Sigmoid colon (tissue), 7 donors: ENCODE results near the gene HSPB2. TPM values are rescaled to one million over a fixed set of nuclear protein-coding genes. Genes with fewer than 3 reads are reported as not detected.
A peak's percentile ranks its signal among the peaks of the same experiment; 100 is the strongest.

ENCODE experiments used
- DNase-seq: peaks from one replicate; pipeline ENCODE4 v3.0.0-alpha.2; 2019
- H3K27ac ChIP-seq, 4 donors: fragments of 200-600 bp; sonication (generic); one replicate each; pipeline ENCODE4 v1.5.1; 2016 to 2019; ENCODE audit warnings: mild to moderate bottlenecking in 1 of 4
- H3K27me3 ChIP-seq, 3 donors: fragments of 200-600 bp; sonication (generic); one replicate each; pipeline ENCODE4 v1.5.1; 2019; ENCODE audit warnings: mild to moderate bottlenecking in 1 of 3
- H3K36me3 ChIP-seq, 4 donors: fragments of 200-600 bp; sonication (generic); one replicate each; pipeline ENCODE4 v1.5.1; 2016 to 2019
- H3K4me1 ChIP-seq, 4 donors: fragments of 200-600 bp; sonication (generic); one replicate each; pipeline ENCODE4 v1.5.1; 2017 to 2019
- H3K4me3 ChIP-seq, 4 donors: fragments of 200-600 bp; sonication (generic); one replicate each; pipeline ENCODE4 v1.5.1; 2017 to 2019; ENCODE audit warnings: mild to moderate bottlenecking in 2 of 4, moderate library complexity in 1 of 4
- H3K9me3 ChIP-seq, 4 donors: fragments of 200-600 bp in 3 of 4; sonication (generic) in 3 of 4; one replicate each; pipeline versions ENCODE4 v1.5.1 to v1.6.1; 2013 to 2019
- CTCF ChIP-seq, 4 experiments: fragments of 450-650 bp in 3 of 4; fragments of 200-600 bp in 1 of 4; IDR thresholded peaks; one replicate each; pipeline ENCODE4 v1.5.1; 2016 to 2019; ENCODE audit warnings: antibody characterized with exemption in 4 of 4, mild to moderate bottlenecking in 3 of 4, moderate library complexity in 2 of 4
- EP300 ChIP-seq, 4 donors: sonication (generic); formaldehyde crosslinking; IDR thresholded peaks; one replicate each; pipeline ENCODE4 v1.6.1; 2017; ENCODE audit warnings: antibody characterized with exemption in 4 of 4
- POLR2A ChIP-seq, 2 donors: fragments of 450-650 bp; IDR thresholded peaks; one replicate each; pipeline ENCODE4 v1.6.1; 2016; ENCODE audit warnings: antibody characterized with exemption in 2 of 2, mild to moderate bottlenecking in 2 of 2, moderate library complexity in 2 of 2
- POLR2AphosphoS5 ChIP-seq, 4 donors: sonication (generic); formaldehyde crosslinking; IDR thresholded peaks; one replicate each; pipeline ENCODE4 v1.6.1; 2017; ENCODE audit warnings: antibody characterized with exemption in 4 of 4
- WGBS, 2 donors: extraction: QIAGEN DNeasy Blood & Tissue Kit; methylation state at CpG; one replicate each; pipeline ENCODE4 v1.1.7; 2013; 5-methylcytosine and 5-hydroxymethylcytosine counted together
- intact Hi-C: fragments of 100-400 bp; cut with DNase I; formaldehyde crosslinking; loops from one replicate; pipeline ENCODE4 v1.15.1; 2023
- polyA plus RNA-seq, 3 donors: library from polyadenylated mRNA; stranded (reverse); fragments of 200-250 nt; gene quantifications; one replicate each; pipeline ENCODE4 v1.2.3, GENCODE V29; 2013
- total RNA-seq, 4 donors: library from RNA; depleted of rRNA; stranded (reverse); fragments of >200 nt; gene quantifications; one replicate each; pipeline ENCODE4 v1.1.0, GENCODE V29; 2016
- donor health status: healthy with polysubstance abuse.
- donor health status: Bipolar disorder and iron deficiency.
- donor health status: healthy.

Gene HSPB2
- total and polyA plus RNA-seq, 7 donors: 0.69 to 11.4 (median 2.2) TPM; not detected in 1

- Histone ChIP-seq H3K27ac (peak overlapping the region; percentile 72 to 89 (median 85)), H3K4me1 (peaks cover 0 to 54% (median 48%) of the 10 kb centered on the region in 4 donors), H3K4me3 (peak overlapping the region; percentile 42 to 86 (median 78)), H3K27me3 (no peaks in the 10 kb centered on the region), H3K36me3 (no peaks in the 10 kb centered on the region), H3K9me3 (no peaks in the 10 kb centered on the region)
- intact Hi-C loops: loop anchor here (2.0 kb wide), 2 partner anchors 39 to 59 kb away; partner anchors contain the start of genes CFAP68 and FDXACB1
- TF ChIP-seq POLR2A (IDR thresholded peaks at IDR 0.05) (no peak), POLR2AphosphoS5 (IDR thresholded peaks at IDR 0.05) (no peak), EP300 (IDR thresholded peaks at IDR 0.05) (no peak), CTCF (IDR thresholded peaks at IDR 0.05) (no peak)
- WGBS, 2 donors: 73% methylated on average over 7 of the region's 7 CpGs
- DNase-seq: no peak
Observed at GRCh38 chr11:111937844-111938243, 25.3 kb downstream of the HSPB2 start.

- TF ChIP-seq EP300 (IDR thresholded peaks at IDR 0.05): no peak
- TF ChIP-seq POLR2A (IDR thresholded peaks at IDR 0.05): no peak
- TF ChIP-seq POLR2AphosphoS5 (IDR thresholded peaks at IDR 0.05): peak in 2 of 4 donors; percentile 17 to 26
- no peaks in the 10 kb centered on the region for H3K36me3 ChIP-seq
- H3K27ac ChIP-seq: peak overlapping the region; percentile 72 to 89 (median 85)
- no peaks in the 10 kb centered on the region for H3K9me3 ChIP-seq
- WGBS, 2 donors: 32 to 53% methylated on average over 7 of the region's 7 CpGs
- intact Hi-C loops: no loop called here
- peaks cover 0 to 54% (median 48%) of the 10 kb centered on the region in 4 donors for H3K4me1 ChIP-seq
- H3K27me3 ChIP-seq: no peaks in the 10 kb centered on the region
- H3K4me3 ChIP-seq: peak overlapping the region in 2 of 4 donors; percentile 8 to 13
- DNase-seq: no peak
Observed at GRCh38 chr11:111938687-111939160, 26.2 kb downstream of the HSPB2 start.

GRCh38 chr11:111939836-111940604 lies 27.5 kb downstream of the HSPB2 start:
- H3K4me3 ChIP-seq: no peak overlapping the region
- intact Hi-C loops: no loop called here
- H3K36me3 ChIP-seq: no peaks in the 10 kb centered on the region
- H3K4me1 ChIP-seq: peaks cover 0 to 57% (median 47%) of the 10 kb centered on the region in 4 donors
- TF ChIP-seq EP300 (IDR thresholded peaks at IDR 0.05) (no peak), POLR2AphosphoS5 (IDR thresholded peaks at IDR 0.05) (no peak), CTCF (IDR thresholded peaks at IDR 0.05) (no peak), POLR2A (IDR thresholded peaks at IDR 0.05) (no peak)
- WGBS, 2 donors: 93 to 94% methylated on average over 4 of the region's 4 CpGs
- no peaks in the 10 kb centered on the region for H3K27me3 ChIP-seq
- H3K9me3 ChIP-seq: no peaks in the 10 kb centered on the region
- no peak for DNase-seq
- peak overlapping the region; percentile 72 to 89 (median 85) for H3K27ac ChIP-seq

DNA sequence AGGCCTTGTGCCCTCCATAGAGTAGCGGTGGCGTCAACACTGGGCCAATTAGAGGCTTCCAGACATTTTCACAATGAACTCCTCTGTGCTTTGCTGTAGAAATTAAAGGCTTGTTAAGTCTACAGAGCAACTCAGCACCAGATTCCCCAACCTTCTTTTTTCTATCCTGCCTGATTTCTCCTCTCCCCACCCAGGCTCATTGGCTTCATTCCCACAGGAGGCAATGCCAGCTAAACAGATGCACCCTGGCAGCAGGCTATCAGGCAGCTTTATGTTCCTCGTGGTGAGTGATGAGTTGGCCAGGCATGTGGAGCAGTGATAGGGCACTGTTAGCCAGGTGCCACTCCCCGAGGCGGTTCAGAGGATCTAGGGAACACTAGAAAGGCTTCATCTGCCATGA lies 29.4 kb downstream of the HSPB2 start:
- no peak for TF ChIP-seq CTCF (IDR thresholded peaks at IDR 0.05)
- TF ChIP-seq EP300 (IDR thresholded peaks at IDR 0.05): no peak
- no peak for TF ChIP-seq POLR2AphosphoS5 (IDR thresholded peaks at IDR 0.05)
- no peak for TF ChIP-seq POLR2A (IDR thresholded peaks at IDR 0.05)
- WGBS, 2 donors: 58 to 82% methylated on average over 5 of the region's 5 CpGs
- Histone ChIP-seq H3K9me3 (no peaks in the 10 kb centered on the region), H3K36me3 (no peaks in the 10 kb centered on the region), H3K27ac (peak overlapping the region; percentile 23 to 89 (median 54)), H3K4me1 (peaks cover 0 to 46% (median 37%) of the 10 kb centered on the region in 4 donors), H3K27me3 (no peaks in the 10 kb centered on the region), H3K4me3 (no peak overlapping the region)
- intact Hi-C loops: no loop called here
- no peak for DNase-seq

DNA sequence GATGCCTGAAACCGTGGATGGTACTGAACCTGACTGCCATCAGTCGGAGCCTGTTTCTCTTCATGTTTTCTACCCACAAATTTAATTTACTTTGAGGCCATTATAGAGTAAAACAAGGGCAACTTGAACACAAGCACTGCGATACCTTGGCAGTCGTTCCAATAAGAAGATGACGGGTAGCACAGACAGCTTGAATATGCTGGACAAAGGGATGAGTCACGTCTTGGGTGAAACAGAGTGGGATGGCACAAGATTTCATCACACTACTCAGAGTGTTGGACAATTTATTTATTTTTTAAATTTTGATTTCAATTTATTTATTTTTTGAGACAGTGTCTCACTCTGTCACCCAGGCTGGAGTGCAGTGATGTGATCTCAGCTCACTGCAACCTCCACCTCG lies 30.3 kb downstream of the HSPB2 start:
- 94% methylated on average over 7 of the region's 7 CpGs for WGBS, 2 donors
- Histone ChIP-seq H3K36me3 (no peaks in the 10 kb centered on the region), H3K27me3 (no peaks in the 10 kb centered on the region), H3K27ac (peak overlapping the region in 1 of 4 donors; percentile 86), H3K4me1 (peaks cover 0 to 40% (median 32%) of the 10 kb centered on the region in 4 donors), H3K9me3 (no peaks in the 10 kb centered on the region), H3K4me3 (no peak overlapping the region)
- intact Hi-C loops: no loop called here
- no peak for DNase-seq
- TF ChIP-seq POLR2AphosphoS5 (IDR thresholded peaks at IDR 0.05) (no peak), POLR2A (IDR thresholded peaks at IDR 0.05) (no peak), EP300 (IDR thresholded peaks at IDR 0.05) (no peak), CTCF (IDR thresholded peaks at IDR 0.05) (no peak)
